ENCODE results near the gene EI24.

DNA sequence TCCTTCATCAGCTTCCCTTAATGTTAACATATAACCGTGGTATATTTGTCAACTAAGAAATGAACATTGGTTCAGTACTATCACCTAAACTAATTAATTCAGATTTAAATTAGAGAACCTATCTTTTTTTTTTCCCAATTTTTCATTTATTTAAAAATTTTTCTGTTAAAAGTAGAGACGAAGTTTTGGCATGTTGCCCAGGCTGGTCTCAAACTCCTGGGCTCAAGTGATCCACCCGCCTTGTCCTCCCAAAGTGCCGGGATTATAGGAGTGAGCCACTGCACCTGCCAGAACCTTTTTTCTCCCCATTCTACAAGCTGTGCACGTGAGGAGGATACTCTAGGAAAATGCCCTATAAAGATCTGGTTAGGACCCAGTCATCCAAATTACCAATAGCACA lies 3.6 kb downstream of the EI24 start:
- TF ChIP-seq CTCF (IDR thresholded peaks at IDR 0.05) (no peak), POLR2AphosphoS5 (IDR thresholded peaks at IDR 0.05) (no peak), POLR2A (IDR thresholded peaks at IDR 0.05) (no peak), EP300 (IDR thresholded peaks at IDR 0.05) (no peak)

Measured in gastroesophageal sphincter (tissue), 3 donors.